ENCODE data around the gene CORO7. TPM values are rescaled to one million over a fixed set of nuclear protein-coding genes. Genes with fewer than 3 reads are reported as not detected.

CORO7 gene
- total and polyA plus RNA-seq, 9 of the 15 experiments (the other 6 are each of a cell fraction or from before 2014, with no cell fraction given), result 0.45 to 77.2 (median 18.7) TPM

GRCh38 chr16:4330277-4330874 is 86.0 kb downstream of the CORO7 start:
- 0 out of 2 replicates have a peak, but pooled peaks cover 8% of the 10 kb centered on the region for H4K20me1 ChIP-seq (replicated peaks; ENCODE audit: control insufficient read depth, insufficient read depth, low read length)
- H3K9me3 ChIP-seq (replicated peaks; ENCODE audit: control insufficient read depth, insufficient read depth, low read depth, low read length), result no peaks in the 10 kb centered on the region
- ChIA-PET POLR2A (interaction anchor here (0.6 to 0.9 kb wide), 3 partner anchors 32 to 342 kb away, joined by 3 read pairs; no protein-coding TSS in a partner anchor), CTCF (ENCODE audit: low intra/inter-chr PET ratio) (interaction anchor here (0.6 to 3.6 kb wide), 7 partner anchors 40 to 348 kb away, joined by 3 to 19 read pairs (median 3); no protein-coding TSS in a partner anchor)
- intact Hi-C loops (cut with micrococcal nuclease) (loop anchor here (1.0 to 2.0 kb wide), 4 partner anchors 42 to 347 kb away; no protein-coding TSS in a partner anchor), in situ Hi-C loops (cut with MboI) (loop anchor here (5.0 kb wide), 1 partner anchor 43 kb away; no protein-coding TSS in a partner anchor)
- FAIRE-seq (peak; percentile 77), DNase-seq (ENCODE audit: extremely low read depth in 1 of 4, low spot score in 3 of 4) (peak; percentile 81 to 87 (median 83)), ATAC-seq (peak; percentile 98)
- peaks cover 1% of the 10 kb centered on the region; the same call in 2 of the 3 replicates for H3K79me2 ChIP-seq (ENCODE audit: control insufficient read depth, insufficient read depth, low read length)
- no peaks in the 10 kb centered on the region for H3K9me1 ChIP-seq (ENCODE audit: control insufficient read depth, insufficient read depth, low read length)
- no peak overlapping the region for H3K27ac ChIP-seq (ENCODE audit: extremely low read depth, low read depth, low read length)
- 28% methylated on average over 13 of the region's 14 CpGs for WGBS (ENCODE audit: insufficient coverage, low coverage, missing lambda C conversion rate)
- peaks cover 4 to 56% of the 10 kb centered on the region in 2 experiments; a peak in 4 of 5 replicates for H3K4me1 ChIP-seq (replicated peaks in 1 of 2; ENCODE audit: control insufficient read depth in 2 of 2, insufficient read depth in 2 of 2, low read length in 2 of 2)
- peaks cover 6% of the 10 kb centered on the region; the same call in 1 of the 3 replicates for H3K36me3 ChIP-seq (ENCODE audit: control insufficient read depth, insufficient read depth, low read length)
- BruUV-seq (replicated peaks), result no TSS peak
- no peak overlapping the region for H3K4me2 ChIP-seq (ENCODE audit: insufficient read depth, low read length)
- no peak overlapping the region for H3K4me3 ChIP-seq
- no peaks in the 10 kb centered on the region for H3K27me3 ChIP-seq (ENCODE audit: control insufficient read depth in 2 of 2, insufficient read depth in 2 of 2, low read length in 2 of 2)
- H2AFZ ChIP-seq (ENCODE audit: low read depth, low read length), result no peak overlapping the region
- H3K9ac ChIP-seq (ENCODE audit: insufficient read depth in 1 of 2, low read depth in 2 of 2, low read length in 2 of 2), result no peak overlapping the region; a peak in 1 of 4 replicates
- TF ChIP-seq SREBF1 (IDR thresholded peaks at IDR 0.05; ENCODE audit: borderline replicate concordance, low read depth, low read length) (no peak), GTF2F1 (IDR thresholded peaks at IDR 0.05; ENCODE audit: low read depth, low read length) (no peak), ZNF609 (CRISPR knock-in tag; IDR thresholded peaks at IDR 0.05; ENCODE audit: borderline replicate concordance) (no peak), PRDM10 (IDR thresholded peaks at IDR 0.05; ENCODE audit: partially characterized antibody) (no peak), ZNF124 (CRISPR knock-in tag; IDR thresholded peaks at IDR 0.05) (no peak), DEAF1 (CRISPR knock-in tag; IDR thresholded peaks at IDR 0.05) (peak; percentile 88), GTF2B (IDR thresholded peaks at IDR 0.05; ENCODE audit: extremely low read depth, insufficient read length) (no peak), ZNF274 (IDR thresholded peaks at IDR 0.05; ENCODE audit: borderline replicate concordance, low read depth, low read length) (no peak), MAZ (CRISPR knock-in tag; conservative IDR thresholded peaks at IDR 0.05 in 1 of 2, IDR thresholded peaks at IDR 0.05 in 1 of 2) (peak; percentile 24 to 81; a peak in 2 of 4 replicates)

Data from K562 (cell line).